H1 (cell line): ENCODE measurements around the gene PLB1. TPM values are rescaled to one million over a fixed set of nuclear protein-coding genes. Genes with fewer than 3 reads are reported as not detected.

Source experiments
- CTCF ChIA-PET: fragments of 300-600 bp; sonication (Branson Sonifier 250); formaldehyde crosslinking; loops from one replicate; lab custom pipeline; 2021; ENCODE audit not compliant: partially characterized antibody; lab: Charles Lee
- POLR2A ChIA-PET: fragments of 300-600 bp; sonication (Branson Sonifier 250); formaldehyde crosslinking; loops from one replicate; lab custom pipeline; 2021; ENCODE audit warnings: inconsistent platforms; ENCODE audit not compliant: partially characterized antibody; lab: Charles Lee
- DNase-seq, 2 experiments: peaks; one replicate each; pipeline versions ENCODE4 v3.0.0 to v3.0.0-alpha.2; 2010 to 2022; ENCODE audit warnings: low spot score in 2 of 2, low read depth in 1 of 2, mixed read lengths in 1 of 2
- FAIRE-seq: peaks from 2 replicates; lab custom pipeline; 2011; peaks lifted over from hg19 to GRCh38; lab: Jason Lieb, UNC
- H2AFZ ChIP-seq: 2 replicates; pipeline ENCODE4 v1.8.1; 2012; ENCODE audit warnings: low read length, inconsistent platforms
- H2AK5ac ChIP-seq: 2 replicates; pipeline ENCODE4 v1.6.1; 2013; ENCODE audit warnings: low read depth, low read length
- H2BK120ac ChIP-seq: replicated peaks from 2 replicates; pipeline ENCODE3; 2013; ENCODE audit warnings: low read depth, low read length, inconsistent platforms
- H2BK12ac ChIP-seq: 2 replicates; pipeline ENCODE4 v1.6.1; 2013; ENCODE audit warnings: low read depth, low read length
- H2BK15ac ChIP-seq: 2 replicates; pipeline ENCODE4 v1.6.1; 2013; ENCODE audit warnings: low read length
- H2BK20ac ChIP-seq: 2 replicates; pipeline ENCODE4 v1.6.1; 2013; ENCODE audit warnings: low read length
- H2BK5ac ChIP-seq: 2 replicates; pipeline ENCODE4 v1.6.1; 2013; ENCODE audit warnings: low read depth, low read length
- H3K14ac ChIP-seq: 2 replicates; pipeline ENCODE4 v1.6.1; 2013; ENCODE audit warnings: inconsistent platforms; ENCODE audit not compliant: insufficient read length
- H3K18ac ChIP-seq: 2 replicates; pipeline ENCODE4 v1.6.1; 2013; ENCODE audit warnings: low read length; ENCODE audit errors: extremely low read depth
- H3K23ac ChIP-seq: 2 replicates; pipeline ENCODE4 v1.6.1; 2013; ENCODE audit warnings: inconsistent platforms; ENCODE audit not compliant: insufficient read length
- H3K23me2 ChIP-seq: 2 replicates; pipeline ENCODE4 v1.6.1; 2013; ENCODE audit warnings: low read depth, low read length
- H3K27ac ChIP-seq: 2 replicates; pipeline ENCODE4 v1.6.1; 2011; ENCODE audit warnings: low read depth, low read length, inconsistent platforms
- H3K27me3 ChIP-seq, 4 experiments: replicated peaks in 1 of 4; 1 replicate in 1 of 4; 2 replicates in 3 of 4; pipeline versions ENCODE4 v1.6.1 to v1.8.1; 2011 to 2013; ENCODE audit warnings: low read length in 3 of 4, mild to moderate bottlenecking in 3 of 4, inconsistent platforms in 2 of 4, mixed read lengths in 2 of 4, moderate library complexity in 1 of 4; ENCODE audit not compliant: control insufficient read depth in 3 of 4, insufficient read depth in 3 of 4; ENCODE audit errors: extremely low read depth in 1 of 4
- H3K36me3 ChIP-seq, 4 experiments: 2 replicates each; pipeline versions ENCODE4 v1.6.1 to v1.8.1; 2011 to 2013; ENCODE audit warnings: mild to moderate bottlenecking in 4 of 4, low read length in 3 of 4, moderate library complexity in 2 of 4, control low read depth in 1 of 4, inconsistent platforms in 1 of 4; ENCODE audit not compliant: insufficient read depth in 4 of 4, control insufficient read depth in 2 of 4
- H3K4ac ChIP-seq: replicated peaks from 2 replicates; pipeline ENCODE3; 2013; ENCODE audit warnings: low read length, low read depth, mixed read lengths, inconsistent platforms; ENCODE audit not compliant: insufficient read length
- H3K4me1 ChIP-seq, 4 experiments: replicated peaks in 1 of 4; 1 replicate in 1 of 4; 2 replicates in 3 of 4; pipeline versions ENCODE4 v1.6.1 to v1.8.1; 2011 to 2013; ENCODE audit warnings: low read length in 3 of 4, inconsistent platforms in 2 of 4, mixed read lengths in 1 of 4; ENCODE audit not compliant: insufficient read depth in 4 of 4, control insufficient read depth in 3 of 4
- H3K4me2 ChIP-seq, 2 experiments: 2 replicates each; pipeline versions ENCODE4 v1.6.1 to v1.8.1; 2011 to 2013; ENCODE audit warnings: low read depth in 2 of 2, low read length in 2 of 2, control low read depth in 1 of 2, inconsistent platforms in 1 of 2, mild to moderate bottlenecking in 1 of 2; ENCODE audit not compliant: insufficient read depth in 1 of 2
- H3K4me3 ChIP-seq, 4 experiments: fragments of 200-600, 300-600 bp in 1 of 4; sonication (generic), shearing (Covaris generic), sonication (Bioruptor Twin) in 1 of 4; 2 replicates each; pipeline versions ENCODE4 v1.5.1 to v1.8.1; 2011 to 2016; ENCODE audit warnings: low read length in 4 of 4, low read depth in 3 of 4, control low read depth in 2 of 4, inconsistent platforms in 2 of 4, mild to moderate bottlenecking in 2 of 4, mixed read lengths in 1 of 4, moderate library complexity in 1 of 4; ENCODE audit not compliant: insufficient read depth in 2 of 4; ENCODE audit errors: extremely low read depth in 1 of 4
- H3K56ac ChIP-seq: replicated peaks from 2 replicates; pipeline ENCODE3; 2013; ENCODE audit warnings: low read depth, mild to moderate bottlenecking, mixed read lengths, low read length, inconsistent platforms; ENCODE audit not compliant: insufficient read length
- H3K79me1 ChIP-seq: 2 replicates; pipeline ENCODE4 v1.6.1; 2013; ENCODE audit warnings: low read depth, low read length, control low read depth
- H3K79me2 ChIP-seq, 2 experiments: 2 replicates each; pipeline versions ENCODE4 v1.6.1 to v1.8.1; 2012 to 2013; ENCODE audit warnings: low read length in 2 of 2, mild to moderate bottlenecking in 2 of 2, inconsistent platforms in 1 of 2; ENCODE audit not compliant: insufficient read depth in 2 of 2, control insufficient read depth in 1 of 2
- H3K9ac ChIP-seq, 4 experiments: replicated peaks in 1 of 4; 1 replicate in 1 of 4; 2 replicates in 3 of 4; pipeline versions ENCODE4 v1.6.1 to v1.8.1; 2011 to 2013; ENCODE audit warnings: low read depth in 3 of 4, low read length in 3 of 4, control low read depth in 2 of 4, mild to moderate bottlenecking in 2 of 4, moderate library complexity in 2 of 4, inconsistent platforms in 1 of 4; ENCODE audit errors: extremely low read depth in 1 of 4
- H3K9me3 ChIP-seq, 2 experiments: 2 replicates each; pipeline versions ENCODE4 v1.6.1 to v1.8.1; 2012 to 2013; ENCODE audit warnings: mild to moderate bottlenecking in 2 of 2, moderate library complexity in 2 of 2, control low read depth in 1 of 2, inconsistent platforms in 1 of 2, low read depth in 1 of 2, low read length in 1 of 2, mixed read lengths in 1 of 2; ENCODE audit not compliant: insufficient read depth in 2 of 2
- H4K20me1 ChIP-seq, 2 experiments: replicated peaks in 1 of 2; 2 replicates each; pipeline versions ENCODE3 to v1.8.1; 2011 to 2013; ENCODE audit warnings: inconsistent platforms in 2 of 2, low read length in 2 of 2, mild to moderate bottlenecking in 1 of 2; ENCODE audit not compliant: insufficient read depth in 2 of 2, control insufficient read depth in 1 of 2
- H4K5ac ChIP-seq: 2 replicates; pipeline ENCODE4 v1.6.1; 2013; ENCODE audit warnings: low read length, low read depth, mixed read lengths, inconsistent platforms; ENCODE audit not compliant: insufficient read length
- H4K8ac ChIP-seq: 2 replicates; pipeline ENCODE4 v1.8.0; 2013; ENCODE audit warnings: mild to moderate bottlenecking, moderate library complexity, low read length, inconsistent platforms; ENCODE audit not compliant: insufficient read depth; ENCODE audit errors: extremely low read depth
- H4K91ac ChIP-seq: replicated peaks from 2 replicates; pipeline ENCODE3; 2013; ENCODE audit warnings: low read length, mixed read lengths, inconsistent platforms; ENCODE audit not compliant: insufficient read length
- CBX5 ChIP-seq: fragments of 300-800, 300-1000 bp; sonication (generic); IDR thresholded peaks from 2 replicates; pipeline ENCODE4 v1.7.1; 2016; ENCODE audit warnings: antibody characterized with exemption, low read length, low read depth
- EP300 ChIP-seq, 2 experiments: IDR thresholded peaks; 1 replicate in 1 of 2; 2 replicates in 1 of 2; pipeline ENCODE4 v1.6.1; 2011 to 2012; ENCODE audit warnings: low read depth in 2 of 2, low read length in 2 of 2, mild to moderate bottlenecking in 2 of 2, borderline replicate concordance in 1 of 2, inconsistent platforms in 1 of 2, moderate library complexity in 1 of 2
- JUN ChIP-seq: IDR thresholded peaks from 2 replicates; pipeline ENCODE4 v1.6.1; 2011; ENCODE audit warnings: low read depth, mild to moderate bottlenecking, improper control_type of control experiment, low read length
- RFX5 ChIP-seq: IDR thresholded peaks from 2 replicates; pipeline ENCODE4 v1.6.1; 2011; ENCODE audit warnings: low read depth, low read length, improper control_type of control experiment, borderline replicate concordance
- RNF2 ChIP-seq: fragments of 200-900, 300-1000 bp; sonication (generic); IDR thresholded peaks from 2 replicates; pipeline ENCODE4 v1.7.1; 2016; ENCODE audit warnings: borderline replicate concordance, low read depth, mild to moderate bottlenecking, antibody characterized with exemption, low read length; ENCODE audit not compliant: poor library complexity, severe bottlenecking; ENCODE audit errors: missing control alignments
- SIN3A ChIP-seq, 2 experiments: IDR thresholded peaks in 1 of 2; conservative IDR thresholded peaks in 1 of 2; 2 replicates each; pipeline ENCODE4 v1.6.1; 2011 to 2012; ENCODE audit warnings: low read length in 2 of 2, improper control_type of control experiment in 1 of 2, low read depth in 1 of 2, mild to moderate bottlenecking in 1 of 2
- SIX5 ChIP-seq: IDR thresholded peaks from 2 replicates; pipeline ENCODE4 v1.6.1; 2011; ENCODE audit warnings: mild to moderate bottlenecking, low read depth, low read length
- TAF1 ChIP-seq: IDR thresholded peaks from 2 replicates; pipeline ENCODE4 v1.6.1; 2011; ENCODE audit warnings: mild to moderate bottlenecking, low read depth, low read length
- TAF7 ChIP-seq: optimal IDR thresholded peaks from 2 replicates; pipeline ENCODE3; 2011; ENCODE audit warnings: low read depth, mild to moderate bottlenecking, inconsistent platforms, low read length, moderate library complexity, borderline replicate concordance
- USF2 ChIP-seq: IDR thresholded peaks from 2 replicates; pipeline ENCODE4 v1.6.1; 2011; ENCODE audit warnings: low read length, improper control_type of control experiment
- YY1 ChIP-seq: IDR thresholded peaks from 2 replicates; pipeline ENCODE4 v1.6.1; 2011; ENCODE audit warnings: low read depth, mild to moderate bottlenecking, low read length
- WGBS, 2 experiments: shearing (Covaris generic) in 1 of 2; methylation state at CpG; one replicate each; pipeline versions ENCODE4 v1.1.6 to v1.1.7; 2013 to 2015; ENCODE audit warnings: low lambda C conversion rate in 2 of 2, mixed read lengths in 2 of 2, inconsistent platforms in 1 of 2, low coverage in 1 of 2, missing lambda C conversion rate in 1 of 2; ENCODE audit not compliant: insufficient replicate concordance in 2 of 2, insufficient coverage in 1 of 2, insufficient read length in 1 of 2; ENCODE audit errors: extremely low coverage in 1 of 2, missing lambda C conversion rate in 1 of 2; 5-methylcytosine and 5-hydroxymethylcytosine counted together
- polyA plus RNA-seq, 7 experiments: library from polyadenylated mRNA; depleted of rRNA in 3 of 7; stranded (reverse) in 5 of 7; unstranded in 2 of 7; fragments of >200 nt in 5 of 7; fragments of 200-250 nt in 2 of 7; gene quantifications; 1 replicate in 5 of 7; 2 replicates in 1 of 7; 4 replicates in 1 of 7; pipeline versions ENCODE4 v1.2.1 to v1.2.3, GENCODE V29; 2011 to 2013; ENCODE audit warnings: missing spikeins in 2 of 7, mixed read lengths in 2 of 7
- total RNA-seq: library from RNA; stranded (reverse); fragmentation: NEBNext Ultra II Directional; extraction: Animal tissue kit (Norgen Biotek cat#: 25700); gene quantifications from 2 replicates; pipeline ENCODE4 v1.2.1, GENCODE V29; 2021

PLB1 gene
- total and polyA plus RNA-seq, 2 of the 8 experiments (the other 6 are each of a cell fraction or from before 2014, with no cell fraction given), result 0.20 to 0.36 TPM

- DNase-seq, result no peak
These were observed 124.5 kb downstream of the PLB1 start for GRCh38 chr2:28620291-28620793.

More at GRCh38 chr2:28620291-28620793, 124.5 kb downstream of the PLB1 start:
- Histone ChIP-seq H3K23ac (no peak overlapping the region), H3K27ac (no peak overlapping the region), H4K8ac (no peak overlapping the region; the same call in 1 of the 2 replicates), H3K9ac (no peak overlapping the region), H3K4me1 (peaks cover 2 to 11% (median 8%) of the 10 kb centered on the region in 4 experiments; a peak in 6 of 7 replicates), H3K79me1 (no peaks in the 10 kb centered on the region), H3K4me3 (no peak overlapping the region), H3K79me2 (no peaks in the 10 kb centered on the region), H2BK15ac (no peak overlapping the region), H3K14ac (no peak overlapping the region), H2BK5ac (no peak overlapping the region), H3K18ac (no peak overlapping the region), H3K9me3 (no peaks in the 10 kb centered on the region), H4K20me1 (no peaks in the 10 kb centered on the region), H2BK120ac (no peak overlapping the region), H2BK20ac (no peak overlapping the region), H3K23me2 (no peaks in the 10 kb centered on the region; the same call in 1 of the 2 replicates), H4K5ac (no peak overlapping the region), H3K27me3 (no peaks in the 10 kb centered on the region), H2BK12ac (no peak overlapping the region), H3K4me2 (no peak overlapping the region), H3K56ac (no peak overlapping the region), H4K91ac (no peak overlapping the region), H2AFZ (no peak overlapping the region), H3K4ac (no peak overlapping the region), H2AK5ac (no peak overlapping the region), H3K36me3 (no peaks in the 10 kb centered on the region)
- 98% methylated on average over 5 of the region's 5 CpGs; no CpG with 5 or more reads in 1 of the 2 experiments for WGBS, 2 experiments
- no peak for TF ChIP-seq TAF1
- no peak for TF ChIP-seq TAF7
- TF ChIP-seq CBX5, result no peak
- no peak for TF ChIP-seq EP300 (IDR thresholded peaks at IDR 0.05; ENCODE audit: borderline replicate concordance in 1 of 2, low read depth in 2 of 2, low read length in 2 of 2)
- no peak for TF ChIP-seq USF2
- no peak for TF ChIP-seq RFX5
- no peak for TF ChIP-seq JUN
- no peak for TF ChIP-seq SIN3A (conservative IDR thresholded peaks at IDR 0.05 in 1 of 2, IDR thresholded peaks at IDR 0.05 in 1 of 2; ENCODE audit: low read depth in 1 of 2, low read length in 2 of 2)
- no peak for TF ChIP-seq SIX5
- no peak for TF ChIP-seq YY1
- TF ChIP-seq RNF2, result no peak
- POLR2A ChIA-PET, result no interaction called here
- no peak for FAIRE-seq
- CTCF ChIA-PET, result interaction anchor here (0.7 to 1.9 kb wide), 8 partner anchors 8 to 1130 kb away, joined by 3 to 11 read pairs (median 4); no protein-coding TSS in a partner anchor
